ENCODE data around the gene SPON1. TPM values are rescaled to one million over a fixed set of nuclear protein-coding genes. Genes with fewer than 3 reads are reported as not detected.
A peak's percentile ranks its signal among the peaks of the same experiment; 100 is the strongest.

SPON1 gene
- total and polyA plus RNA-seq, 2 donors (not counting 1 experiment from before 2014, with no cell fraction given) = 0.30 TPM; not detected in 1

DNA sequence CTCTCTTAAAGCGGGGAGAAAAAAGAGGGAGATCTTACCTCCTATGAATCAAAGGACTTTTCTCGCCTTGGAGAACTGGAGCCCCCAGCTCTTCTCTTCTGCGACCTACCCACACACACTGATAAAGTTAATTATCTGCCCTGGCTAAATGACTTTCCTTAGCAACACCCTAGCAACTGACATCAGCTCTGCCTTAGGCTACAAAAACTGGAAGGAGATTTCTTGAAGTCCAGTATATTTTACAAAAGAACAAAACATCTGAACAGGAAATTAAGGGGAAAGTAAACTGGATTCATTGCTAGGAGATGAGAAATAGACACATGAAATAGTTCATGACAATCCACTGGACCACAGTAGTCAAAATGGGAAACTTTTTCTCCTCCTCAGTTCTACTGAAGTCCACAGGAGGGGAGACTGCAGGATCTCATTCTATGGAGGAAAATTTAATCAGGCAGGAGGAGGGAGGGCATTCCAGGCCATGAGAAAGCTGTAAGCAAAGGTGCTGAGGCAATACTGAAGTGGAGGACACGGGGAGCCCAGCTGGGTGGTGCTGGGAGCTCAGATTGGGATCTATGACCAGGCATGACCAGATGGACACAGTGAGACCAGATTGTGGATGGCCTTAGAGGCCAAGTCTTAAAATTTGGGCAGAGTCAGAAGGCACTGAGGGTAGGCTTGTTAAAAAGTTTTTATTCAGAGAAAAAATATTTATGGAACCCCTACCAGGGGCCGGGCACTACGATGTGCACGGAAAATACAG is 3.7 kb upstream of the SPON1 start:
- Histone ChIP-seq H3K79me2 (ENCODE audit: control insufficient read depth, insufficient read depth, low read length) (no peaks in the 10 kb centered on the region), H3K9me3 (ENCODE audit: control extremely low read depth in 1 of 3, control insufficient read depth in 2 of 3, insufficient read depth in 1 of 3, low read length in 2 of 3) (peaks cover 0 to 3% (median 0%) of the 10 kb centered on the region in 3 donors), H3K36me3 (replicated peaks in 1 of 2; ENCODE audit: control extremely low read depth in 1 of 2, control insufficient read depth in 1 of 2, extremely low read depth in 1 of 2, insufficient read depth in 2 of 2, low read length in 1 of 2) (no peaks in the 10 kb centered on the region), H3K9ac (ENCODE audit: low read length) (no peak overlapping the region), H3K4me2 (replicated peaks; ENCODE audit: low read depth, low read length, poor library complexity, severe bottlenecking) (no peak overlapping the region), H4K20me1 (ENCODE audit: control insufficient read depth, insufficient read depth, low read length, poor library complexity, severe bottlenecking) (no peaks in the 10 kb centered on the region), H3K27ac (ENCODE audit: low read length in 2 of 2) (no peak overlapping the region), H2AFZ (ENCODE audit: insufficient read depth, low read depth, low read length, poor library complexity, severe bottlenecking) (no peak overlapping the region), H3K4me3 (ENCODE audit: control extremely low read depth in 1 of 5, extremely low read depth in 1 of 5, insufficient read depth in 1 of 5, low read depth in 2 of 5, low read length in 4 of 5) (no peak overlapping the region), H3K27me3 (replicated peaks in 1 of 4; ENCODE audit: control extremely low read depth in 1 of 4, control insufficient read depth in 3 of 4, insufficient read depth in 4 of 4, low read length in 3 of 4) (peaks cover 0 to 48% (median 37%) of the 10 kb centered on the region in 4 experiments), H3K4me1 (ENCODE audit: control insufficient read depth in 2 of 2, insufficient read depth in 2 of 2, low read length in 2 of 2) (peaks cover 12 to 14% of the 10 kb centered on the region in 2 donors)
- Mint-ChIP-seq H3K27ac (no peak overlapping the region), H3K4me3 (no peak overlapping the region), H3K9me3 (ENCODE audit: insufficient read depth) (no peaks in the 10 kb centered on the region), H3K27me3 (peaks cover 42% of the 10 kb centered on the region), H3K4me1 (peaks cover 8% of the 10 kb centered on the region)
- intact Hi-C loops (cut with micrococcal nuclease) = loop anchor here (5.0 kb wide), 1 partner anchor 498 kb away; no protein-coding TSS in a partner anchor
- DNase-seq (no peak), ATAC-seq (ENCODE audit: low read depth) (no peak)
- WGBS (ENCODE audit: insufficient coverage) = 68% methylated on average over 3 of the region's 7 CpGs
- POLR2A ChIA-PET = no interaction called here
- CTCF ChIA-PET = interaction anchor here (1.0 to 4.4 kb wide), 5 partner anchors 11 to 292 kb away, joined by 4 to 47 read pairs (median 12); no protein-coding TSS in a partner anchor
- TF ChIP-seq EZH2 (IDR thresholded peaks at IDR 0.05; ENCODE audit: borderline replicate concordance, insufficient read depth, low read depth, low read length, poor library complexity, severe bottlenecking) = no peak
- TF ChIP-seq, protein P1, sequence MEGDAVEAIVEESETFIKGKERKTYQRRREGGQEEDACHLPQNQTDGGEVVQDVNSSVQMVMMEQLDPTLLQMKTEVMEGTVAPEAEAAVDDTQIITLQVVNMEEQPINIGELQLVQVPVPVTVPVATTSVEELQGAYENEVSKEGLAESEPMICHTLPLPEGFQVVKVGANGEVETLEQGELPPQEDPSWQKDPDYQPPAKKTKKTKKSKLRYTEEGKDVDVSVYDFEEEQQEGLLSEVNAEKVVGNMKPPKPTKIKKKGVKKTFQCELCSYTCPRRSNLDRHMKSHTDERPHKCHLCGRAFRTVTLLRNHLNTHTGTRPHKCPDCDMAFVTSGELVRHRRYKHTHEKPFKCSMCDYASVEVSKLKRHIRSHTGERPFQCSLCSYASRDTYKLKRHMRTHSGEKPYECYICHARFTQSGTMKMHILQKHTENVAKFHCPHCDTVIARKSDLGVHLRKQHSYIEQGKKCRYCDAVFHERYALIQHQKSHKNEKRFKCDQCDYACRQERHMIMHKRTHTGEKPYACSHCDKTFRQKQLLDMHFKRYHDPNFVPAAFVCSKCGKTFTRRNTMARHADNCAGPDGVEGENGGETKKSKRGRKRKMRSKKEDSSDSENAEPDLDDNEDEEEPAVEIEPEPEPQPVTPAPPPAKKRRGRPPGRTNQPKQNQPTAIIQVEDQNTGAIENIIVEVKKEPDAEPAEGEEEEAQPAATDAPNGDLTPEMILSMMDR (IDR thresholded peaks at IDR 0.05) = no peak

DNA sequence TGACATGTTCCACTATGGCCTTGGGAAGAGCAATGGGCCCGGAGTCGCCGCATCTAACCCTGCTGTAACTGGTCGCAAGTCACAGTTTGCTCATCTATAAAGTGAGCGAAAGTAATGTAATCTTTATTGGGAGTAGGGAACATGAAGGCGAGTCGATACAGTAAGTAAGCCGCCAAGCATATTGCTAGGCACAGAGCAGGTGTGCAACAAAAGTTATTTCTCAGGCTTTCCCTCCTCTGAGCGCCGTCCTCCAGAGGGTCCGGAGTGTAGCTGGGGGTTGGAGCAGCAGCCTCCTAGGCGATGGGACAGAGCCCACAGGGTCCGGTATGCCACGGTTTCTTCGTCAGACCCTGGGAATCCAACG is 343 bp upstream of the SPON1 start:
- Histone ChIP-seq H3K9me3 (ENCODE audit: control extremely low read depth in 1 of 3, control insufficient read depth in 2 of 3, insufficient read depth in 1 of 3, low read length in 2 of 3) (peaks cover 0 to 3% (median 0%) of the 10 kb centered on the region in 3 donors), H3K4me2 (replicated peaks; ENCODE audit: low read depth, low read length, poor library complexity, severe bottlenecking) (peak overlapping the region; percentile 82), H3K27me3 (replicated peaks in 1 of 4; ENCODE audit: control extremely low read depth in 1 of 4, control insufficient read depth in 3 of 4, insufficient read depth in 4 of 4, low read length in 3 of 4) (peaks cover 0 to 61% (median 43%) of the 10 kb centered on the region in 4 experiments), H3K4me3 (ENCODE audit: control extremely low read depth in 1 of 5, extremely low read depth in 1 of 5, insufficient read depth in 1 of 5, low read depth in 2 of 5, low read length in 4 of 5) (peak overlapping the region in 3 of 5 experiments; percentile 38 to 47 (median 39)), H3K36me3 (replicated peaks in 1 of 2; ENCODE audit: control extremely low read depth in 1 of 2, control insufficient read depth in 1 of 2, extremely low read depth in 1 of 2, insufficient read depth in 2 of 2, low read length in 1 of 2) (no peaks in the 10 kb centered on the region), H3K79me2 (ENCODE audit: control insufficient read depth, insufficient read depth, low read length) (no peaks in the 10 kb centered on the region), H3K4me1 (ENCODE audit: control insufficient read depth in 2 of 2, insufficient read depth in 2 of 2, low read length in 2 of 2) (peaks cover 19 to 24% of the 10 kb centered on the region in 2 donors), H4K20me1 (ENCODE audit: control insufficient read depth, insufficient read depth, low read length, poor library complexity, severe bottlenecking) (no peaks in the 10 kb centered on the region), H3K27ac (ENCODE audit: low read length in 2 of 2) (no peak overlapping the region), H3K9ac (ENCODE audit: low read length) (peak overlapping the region; percentile 46), H2AFZ (ENCODE audit: insufficient read depth, low read depth, low read length, poor library complexity, severe bottlenecking) (peak overlapping the region; percentile 50)
- no peak for ATAC-seq (ENCODE audit: low read depth)
- peaks cover 16% of the 10 kb centered on the region for H3K4me1 Mint-ChIP-seq
- POLR2A ChIA-PET = no interaction called here
- peaks cover 70% of the 10 kb centered on the region for H3K27me3 Mint-ChIP-seq
- H3K4me3 Mint-ChIP-seq = peak overlapping the region; percentile 61
- no peak for DNase-seq
- WGBS (ENCODE audit: insufficient coverage) = 55% methylated on average over 13 of the region's 16 CpGs
- no peak overlapping the region for H3K27ac Mint-ChIP-seq
- H3K9me3 Mint-ChIP-seq (ENCODE audit: insufficient read depth) = no peaks in the 10 kb centered on the region
- intact Hi-C loops (cut with micrococcal nuclease) = no loop called here
- CTCF ChIA-PET = interaction anchor here (0.6 to 1.1 kb wide), 3 partner anchors 9 to 190 kb away, joined by 3 to 4 read pairs (median 4); no protein-coding TSS in a partner anchor
- TF ChIP-seq EZH2 (IDR thresholded peaks at IDR 0.05; ENCODE audit: borderline replicate concordance, insufficient read depth, low read depth, low read length, poor library complexity, severe bottlenecking) = no peak
- TF ChIP-seq, protein P1 (IDR thresholded peaks at IDR 0.05) = no peak

Data from B cell (primary cell).